GM19351 (cell line): Measurements from ENCODE around the gene RCOR3.
"Not testable (repeated sequence)": the region's sequence is repeated elsewhere in the genome, so short reads cannot be mapped to it uniquely, and the experiment has no call there.

Experiments
- ATAC-seq: cut with Tn5 transposase; IDR thresholded peaks from one replicate; pipeline ENCODE4 v1.9.1; 2021; ENCODE audit warnings: mild to moderate bottlenecking, moderate library complexity; ENCODE audit not compliant: unreplicated experiment

The RCOR3 gene

DNA sequence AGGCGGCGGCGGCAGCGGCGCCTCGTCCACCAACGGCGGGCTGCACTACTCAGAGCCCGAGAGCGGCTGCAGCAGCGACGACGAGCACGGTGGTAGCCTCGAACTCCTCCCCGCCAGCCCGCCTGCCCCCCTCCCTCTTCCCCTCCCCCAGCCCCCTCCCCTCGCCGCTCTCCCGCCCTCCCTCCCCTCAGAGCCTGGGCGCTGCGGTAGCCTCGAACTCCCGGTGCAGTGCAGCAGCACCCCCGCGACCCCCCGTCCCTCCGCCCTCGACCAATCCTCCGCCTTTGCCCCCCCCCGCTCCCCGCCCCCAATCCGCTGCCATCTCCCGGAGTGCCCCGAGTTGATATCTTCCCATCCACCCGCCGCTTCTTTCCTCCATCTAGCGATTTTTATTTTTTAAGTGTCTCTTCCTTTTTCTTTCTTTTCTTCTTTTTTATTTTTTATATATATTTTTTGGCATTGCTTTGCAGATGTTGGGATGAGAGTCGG, 516 bp downstream of the RCOR3 start:
- ATAC-seq = peak; percentile 11

DNA sequence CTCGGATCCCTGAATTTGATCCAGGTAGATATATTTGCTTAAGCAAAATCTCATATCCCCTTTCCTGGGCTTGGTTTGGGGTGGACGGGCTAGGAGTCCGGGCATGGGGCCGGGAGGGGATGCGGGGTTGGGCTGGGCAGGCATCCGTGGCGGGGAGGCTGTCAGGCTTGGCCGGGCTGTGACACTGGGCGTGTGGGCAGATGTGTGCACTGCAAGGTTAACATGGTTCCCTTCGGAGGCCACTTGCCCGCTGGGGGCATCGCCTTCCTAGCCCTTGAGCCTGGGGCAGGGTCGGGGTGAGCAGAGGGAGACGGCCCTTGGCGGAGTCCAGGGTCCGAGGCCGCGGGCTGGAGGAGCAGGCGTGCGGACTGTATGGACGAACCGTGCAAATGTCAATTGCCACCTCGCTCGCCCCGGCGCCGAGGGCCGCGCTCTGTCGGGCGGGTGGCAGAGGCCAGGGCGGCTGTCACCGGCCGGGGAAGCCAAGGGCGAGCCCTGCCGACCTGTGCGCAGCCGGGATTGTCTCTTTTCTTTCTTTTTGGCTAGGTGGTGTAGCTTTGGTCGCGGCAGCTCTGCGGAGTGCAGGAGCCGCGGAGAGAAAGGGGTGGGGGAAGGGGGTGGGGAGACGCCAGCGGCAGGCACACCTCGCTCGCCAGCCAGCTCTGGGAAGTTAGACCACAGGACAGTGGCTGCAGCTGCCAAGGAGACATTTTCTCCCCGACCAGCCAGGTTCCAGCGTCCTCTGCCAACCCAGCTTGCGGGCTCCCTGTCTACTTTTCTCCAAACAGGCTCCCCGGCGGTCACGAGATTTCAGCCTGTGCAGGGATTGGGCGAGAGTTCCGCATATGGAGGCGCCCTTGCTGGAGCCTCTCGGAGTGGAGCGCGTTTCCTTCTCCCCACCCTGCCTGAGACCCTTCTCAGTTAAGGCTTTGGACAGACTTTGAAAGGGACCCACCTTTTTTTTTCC, 1.3 kb downstream of the RCOR3 start:
- peak; percentile 37 for ATAC-seq

- no peak for ATAC-seq
These were observed 2.1 kb downstream of the RCOR3 start for GRCh38 chr1:211261229-211261628.

- ATAC-seq = not testable (repeated sequence)
These were observed 3.9 kb downstream of the RCOR3 start for GRCh38 chr1:211263022-211263421.

GRCh38 chr1:211267204-211267857, 8.2 kb downstream of the RCOR3 start:
- no peak for ATAC-seq

DNA sequence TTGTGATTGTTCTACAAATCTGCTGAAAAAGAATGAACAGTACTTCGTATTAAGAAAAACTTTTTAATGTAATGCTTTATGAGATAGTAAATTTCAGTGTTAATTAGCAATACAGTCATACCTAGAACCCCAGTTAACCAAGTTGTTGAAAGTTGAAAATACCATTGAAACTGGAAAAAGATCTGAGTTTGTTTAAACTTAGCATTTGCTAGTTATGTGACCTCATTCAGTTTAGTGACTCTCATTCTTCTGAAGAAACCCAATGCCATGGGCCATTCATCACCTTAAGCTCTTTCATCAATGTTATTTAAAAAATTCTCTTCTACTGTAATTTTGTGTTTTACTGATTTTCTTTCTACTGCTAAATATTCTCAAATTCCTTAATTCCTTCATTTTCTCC, 20.2 kb downstream of the RCOR3 start:
- ATAC-seq = no peak

- no peak for ATAC-seq
These were observed 21.7 kb downstream of the RCOR3 start for GRCh38 chr1:211280910-211281309.

DNA sequence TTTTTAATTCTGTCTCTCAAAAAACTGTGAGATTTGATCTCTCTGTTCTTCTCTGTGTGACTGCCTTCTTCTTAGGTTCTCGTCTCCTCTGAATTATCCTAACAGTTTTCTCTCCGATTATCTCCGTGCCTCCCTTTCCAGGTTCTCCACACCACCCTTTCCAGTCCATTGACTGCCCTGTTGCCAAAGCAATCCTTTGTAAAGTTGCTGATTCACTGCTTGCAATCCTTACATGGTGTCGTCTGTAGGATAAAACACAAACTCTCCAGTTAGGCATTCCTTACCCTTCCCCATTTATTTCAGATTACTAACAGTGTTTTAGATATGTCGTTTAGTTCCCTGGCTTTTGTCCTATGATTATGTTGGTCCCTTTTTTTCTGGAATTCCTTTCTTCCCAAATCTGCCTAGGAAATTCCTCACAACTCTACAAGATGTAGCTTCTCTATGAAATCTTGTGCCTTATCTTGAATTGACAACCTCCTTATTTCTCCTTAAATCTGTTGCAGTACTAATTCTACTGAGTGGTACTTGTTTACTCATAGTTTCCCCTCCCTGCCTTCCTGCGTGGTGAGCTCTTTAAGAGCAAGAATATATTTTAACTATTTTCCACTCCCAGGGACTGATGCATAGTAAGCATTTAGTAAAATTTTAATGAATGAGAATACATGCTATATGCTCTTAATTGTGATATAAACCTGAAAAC, 22.3 kb downstream of the RCOR3 start:
- no peak for ATAC-seq

DNA sequence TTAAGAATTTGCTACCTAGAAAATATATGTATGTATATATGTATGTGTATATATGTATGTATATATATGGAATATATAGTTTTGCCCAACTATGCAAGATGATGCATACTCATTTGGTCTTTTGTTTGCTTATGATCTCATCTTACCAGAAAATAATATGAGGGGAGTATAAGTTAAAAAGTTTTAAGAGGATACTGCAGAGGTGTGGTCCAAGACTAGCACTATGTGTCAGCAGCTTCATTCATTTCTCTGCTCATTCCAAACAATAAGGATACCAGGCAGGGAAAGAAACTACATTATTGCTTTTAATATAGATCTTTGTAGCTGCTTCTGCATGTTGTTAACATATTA, 22.8 kb downstream of the RCOR3 start:
- no peak for ATAC-seq

GRCh38 chr1:211285196-211285595, 26.0 kb downstream of the RCOR3 start:
- no peak for ATAC-seq

- no peak for ATAC-seq
These were observed 28.1 kb downstream of the RCOR3 start for GRCh38 chr1:211287218-211287617.

GRCh38 chr1:211292411-211292810, 33.2 kb downstream of the RCOR3 start:
- no peak for ATAC-seq

- ATAC-seq = no peak
These were observed 37.2 kb downstream of the RCOR3 start for GRCh38 chr1:211296396-211296795.

- ATAC-seq = peak; percentile 98
These were observed 45.9 kb downstream of the RCOR3 start for GRCh38 chr1:211305044-211305443.

DNA sequence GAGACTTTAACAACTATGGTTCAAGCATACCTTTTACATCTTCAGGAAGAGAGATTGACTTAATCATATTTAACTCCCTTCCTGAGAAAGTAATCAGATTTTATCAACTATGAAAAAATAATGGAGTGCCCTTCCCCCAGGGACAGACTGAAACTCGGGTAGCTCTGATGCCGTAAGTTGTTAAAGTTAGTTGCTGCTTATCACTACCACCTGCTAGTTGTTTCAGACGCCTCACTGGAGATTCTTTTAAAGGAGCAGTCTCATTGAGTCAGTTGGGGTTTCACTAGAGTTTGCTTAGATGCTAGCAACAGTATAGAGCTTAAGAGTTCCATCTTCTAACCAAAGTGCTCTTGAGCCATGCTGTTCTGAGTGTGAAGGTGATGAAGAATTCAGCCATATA, 50.5 kb downstream of the RCOR3 start:
- ATAC-seq = no peak

DNA sequence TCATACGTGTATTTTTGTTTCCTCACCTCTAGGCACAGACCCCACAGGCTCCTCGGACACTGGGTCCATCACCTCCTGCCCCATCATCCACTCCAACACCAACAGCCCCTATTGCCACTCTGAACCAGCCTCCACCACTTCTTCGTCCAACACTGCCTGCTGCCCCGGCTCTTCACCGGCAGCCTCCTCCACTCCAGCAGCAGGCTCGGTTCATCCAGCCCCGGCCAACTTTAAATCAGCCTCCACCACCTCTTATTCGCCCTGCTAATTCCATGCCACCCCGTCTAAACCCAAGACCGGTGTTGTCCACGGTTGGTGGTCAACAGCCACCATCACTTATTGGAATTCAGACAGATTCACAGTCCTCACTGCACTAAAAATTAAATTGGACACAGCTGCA, 54.2 kb downstream of the RCOR3 start:
- no peak for ATAC-seq

DNA sequence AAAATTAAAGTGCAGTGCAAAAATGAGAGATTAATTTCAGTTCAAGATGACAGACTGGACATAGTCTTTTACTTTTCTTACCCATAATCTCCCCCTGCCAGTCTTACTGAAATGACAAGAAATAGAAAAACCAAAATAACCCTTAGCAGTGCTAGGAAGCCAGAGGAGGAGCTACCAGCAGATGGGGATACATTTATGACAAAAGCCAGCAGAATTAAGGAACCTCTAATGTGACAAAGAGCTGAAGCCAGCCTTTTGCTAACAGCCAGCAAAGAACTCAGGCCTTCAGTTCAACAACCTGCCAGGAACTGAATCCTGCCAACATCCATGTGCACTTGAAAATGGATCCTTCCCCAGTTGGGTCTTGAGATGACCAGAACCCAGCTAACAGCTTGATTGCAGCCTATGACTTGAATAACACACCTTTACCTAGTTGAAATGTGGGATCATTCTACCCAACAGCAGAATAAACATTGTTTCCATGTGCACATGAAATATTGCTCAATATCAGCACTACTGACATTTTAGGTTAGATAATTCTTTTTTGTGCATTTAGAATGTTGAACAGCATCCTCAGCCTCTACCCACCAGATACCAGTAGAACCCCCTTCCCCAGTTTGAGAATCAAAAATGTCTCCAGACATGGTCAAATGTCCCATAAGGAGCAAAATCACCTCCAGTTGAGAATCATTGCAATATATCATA, 59.6 kb downstream of the RCOR3 start:
- ATAC-seq = no peak

- ATAC-seq = no peak
These were observed 60.7 kb downstream of the RCOR3 start for GRCh38 chr1:211319892-211320291.

DNA sequence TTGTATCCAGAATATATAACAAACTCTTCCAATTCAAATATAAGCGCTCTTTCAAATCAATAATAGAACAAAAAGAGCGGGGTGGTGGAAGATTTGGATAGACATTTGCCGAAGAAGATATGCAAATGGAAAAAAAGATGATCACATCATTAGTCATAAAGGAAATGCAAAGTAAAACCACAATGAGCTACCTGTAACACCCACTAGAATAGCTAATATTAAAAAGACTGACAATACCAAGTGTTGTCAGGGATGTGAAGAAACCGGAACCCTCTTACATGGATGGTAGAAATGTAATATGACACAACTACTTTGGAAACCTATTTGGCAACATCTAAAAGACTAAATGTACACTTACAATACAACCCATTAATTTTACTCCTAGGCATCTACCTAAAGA, 61.8 kb downstream of the RCOR3 start:
- no peak for ATAC-seq

GRCh38 chr1:211321646-211322045, 62.5 kb downstream of the RCOR3 start:
- not testable (repeated sequence) for ATAC-seq
